Heart left ventricle (tissue), 13 donors: Measurements from ENCODE around the gene PALM.

Source experiments
- POLR2A ChIP-seq, 2 donors: fragments of 450-650 bp; IDR thresholded peaks; one replicate each; pipeline ENCODE4 v1.6.1; 2017; ENCODE audit warnings: antibody characterized with exemption in 2 of 2, mild to moderate bottlenecking in 2 of 2, moderate library complexity in 2 of 2
- TF ChIP-seq, protein P1 (sequence below), 12 donors: fragments of 200-600 bp; sonication (generic) in 4 of 12; IDR thresholded peaks; one replicate each; pipeline versions ENCODE4 v1.5.0 to v1.8.0; 2018 to 2022; ENCODE audit warnings: antibody characterized with exemption in 12 of 12, mild to moderate bottlenecking in 5 of 12
- donor health status: ischemic (EF 13 %, LVEDD 7.1; RV severe dilation, severe dysfunction).
- donor health status: DM: no; HTN: yes; CAD: no.
- donor health status: DM: no; HTN: no; CAD: no.
- donor health status: ischemic (EF 25% LVEDD 6.9; RV normal size, moderate dysfunction).
- donor health status: ischemic (EF 25% LVEDD 5.7; RV mildly dilated, moderate dysfunction).
- donor health status: ischemic (EF 35%, LVEDD 5.7; RV mildly dilated, moderate dysfunction).
- donor health status: nonischemic (EF 11% LVEDD 7.7; RV severe dilation, severe dysfunction).
- donor health status: DM: yes; HTN: yes; CAD: no.
- donor health status: PGD.
- donor health status: ischemic (EF 29% LVEDD 5.4; RV normal size, mild dysfunction).
- donor health status: nonischemic (EF 23%, LVEDD 6.1; RV moderate dilation, normal function).

DNA sequence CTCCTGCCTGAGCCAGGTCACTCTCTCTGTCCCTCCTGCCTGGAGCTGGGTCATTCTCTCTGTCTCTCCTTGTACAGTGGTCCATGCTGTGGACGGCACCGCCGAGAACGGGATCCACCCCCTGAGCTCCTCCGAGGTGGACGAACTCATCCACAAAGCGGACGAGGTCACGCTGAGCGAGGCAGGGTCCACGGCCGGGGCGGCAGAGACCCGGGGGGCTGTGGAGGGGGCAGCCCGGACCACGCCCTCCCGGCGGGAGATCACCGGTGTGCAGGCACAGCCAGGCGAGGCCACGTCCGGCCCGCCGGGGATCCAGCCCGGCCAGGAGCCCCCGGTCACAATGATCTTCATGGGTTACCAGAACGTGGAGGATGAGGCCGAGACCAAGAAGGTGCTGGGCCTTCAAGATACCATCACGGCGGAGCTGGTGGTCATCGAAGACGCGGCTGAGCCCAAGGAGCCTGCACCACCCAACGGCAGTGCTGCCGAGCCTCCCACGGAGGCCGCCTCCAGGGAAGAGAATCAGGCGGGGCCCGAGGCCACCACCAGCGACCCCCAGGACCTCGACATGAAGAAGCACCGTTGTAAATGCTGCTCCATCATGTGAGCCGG, 37.6 kb downstream of the PALM start:
- TF ChIP-seq, protein P1, sequence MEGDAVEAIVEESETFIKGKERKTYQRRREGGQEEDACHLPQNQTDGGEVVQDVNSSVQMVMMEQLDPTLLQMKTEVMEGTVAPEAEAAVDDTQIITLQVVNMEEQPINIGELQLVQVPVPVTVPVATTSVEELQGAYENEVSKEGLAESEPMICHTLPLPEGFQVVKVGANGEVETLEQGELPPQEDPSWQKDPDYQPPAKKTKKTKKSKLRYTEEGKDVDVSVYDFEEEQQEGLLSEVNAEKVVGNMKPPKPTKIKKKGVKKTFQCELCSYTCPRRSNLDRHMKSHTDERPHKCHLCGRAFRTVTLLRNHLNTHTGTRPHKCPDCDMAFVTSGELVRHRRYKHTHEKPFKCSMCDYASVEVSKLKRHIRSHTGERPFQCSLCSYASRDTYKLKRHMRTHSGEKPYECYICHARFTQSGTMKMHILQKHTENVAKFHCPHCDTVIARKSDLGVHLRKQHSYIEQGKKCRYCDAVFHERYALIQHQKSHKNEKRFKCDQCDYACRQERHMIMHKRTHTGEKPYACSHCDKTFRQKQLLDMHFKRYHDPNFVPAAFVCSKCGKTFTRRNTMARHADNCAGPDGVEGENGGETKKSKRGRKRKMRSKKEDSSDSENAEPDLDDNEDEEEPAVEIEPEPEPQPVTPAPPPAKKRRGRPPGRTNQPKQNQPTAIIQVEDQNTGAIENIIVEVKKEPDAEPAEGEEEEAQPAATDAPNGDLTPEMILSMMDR (IDR thresholded peaks at IDR 0.05): no peak
- TF ChIP-seq POLR2A (IDR thresholded peaks at IDR 0.05): no peak
